Mesendoderm (in vitro differentiated cells): Measurements from ENCODE around the gene SIGLEC11. TPM values are rescaled to one million over a fixed set of nuclear protein-coding genes. Genes with fewer than 3 reads are reported as not detected.
"Not testable (repeated sequence)": the region's sequence is repeated elsewhere in the genome, so short reads cannot be mapped to it uniquely, and the experiment has no call there.

ENCODE experiments used
- DNase-seq: peaks from one replicate; pipeline ENCODE4 v3.0.0; 2013
- H2AK5ac ChIP-seq: 2 replicates; pipeline ENCODE4 v1.6.1; 2013; ENCODE audit warnings: low read length, inconsistent platforms
- H2BK120ac ChIP-seq: 2 replicates; pipeline ENCODE4 v1.6.1; 2013; ENCODE audit warnings: low read depth, mild to moderate bottlenecking, low read length, moderate library complexity, mixed read lengths
- H2BK15ac ChIP-seq: replicated peaks from 2 replicates; pipeline ENCODE4 v1.6.1; 2013; ENCODE audit warnings: low read depth, mild to moderate bottlenecking, moderate library complexity
- H2BK5ac ChIP-seq: 2 replicates; pipeline ENCODE4 v1.6.1; 2013; ENCODE audit warnings: low read length, inconsistent platforms
- H3K18ac ChIP-seq: 2 replicates; pipeline ENCODE4 v1.6.1; 2013; ENCODE audit warnings: mild to moderate bottlenecking, low read length, mixed read lengths
- H3K23ac ChIP-seq: one replicate; pipeline ENCODE4 v1.6.1; 2013; ENCODE audit warnings: low read length
- H3K27ac ChIP-seq: 2 replicates; pipeline ENCODE4 v1.5.1; 2013; ENCODE audit warnings: low read depth, mild to moderate bottlenecking, inconsistent platforms, low read length, moderate library complexity
- H3K27me3 ChIP-seq: 2 replicates; pipeline ENCODE4 v1.6.1; 2013; ENCODE audit warnings: low read length, control low read depth, mild to moderate bottlenecking, inconsistent platforms; ENCODE audit not compliant: insufficient read depth, poor library complexity
- H3K36me3 ChIP-seq: 2 replicates; pipeline ENCODE4 v1.6.1; 2013; ENCODE audit warnings: low read length, inconsistent platforms; ENCODE audit not compliant: control insufficient read depth, insufficient read depth
- H3K4ac ChIP-seq: one replicate; pipeline ENCODE4 v1.6.1; 2013; ENCODE audit warnings: low read depth, mild to moderate bottlenecking, low read length, moderate library complexity
- H3K4me1 ChIP-seq: 2 replicates; pipeline ENCODE4 v1.6.1; 2013; ENCODE audit warnings: low read depth, low read length, inconsistent platforms; ENCODE audit not compliant: control insufficient read depth
- H3K4me2 ChIP-seq: 2 replicates; pipeline ENCODE4 v1.6.1; 2013; ENCODE audit warnings: low read length
- H3K4me3 ChIP-seq: 2 replicates; pipeline ENCODE4 v1.5.1; 2013; ENCODE audit warnings: mild to moderate bottlenecking, low read length
- H3K56ac ChIP-seq: one replicate; pipeline ENCODE4 v1.6.1; 2013; ENCODE audit warnings: low read length
- H3K79me1 ChIP-seq: 2 replicates; pipeline ENCODE4 v1.6.1; 2013; ENCODE audit warnings: low read length, inconsistent platforms
- H3K79me2 ChIP-seq: 2 replicates; pipeline ENCODE4 v1.6.1; 2013; ENCODE audit warnings: mild to moderate bottlenecking, low read length; ENCODE audit not compliant: control insufficient read depth, insufficient read depth
- H3K9ac ChIP-seq: 2 replicates; pipeline ENCODE4 v1.6.1; 2013; ENCODE audit warnings: low read length, inconsistent platforms
- H4K5ac ChIP-seq: one replicate; pipeline ENCODE4 v1.6.1; 2013; ENCODE audit warnings: low read length
- H4K8ac ChIP-seq: one replicate; pipeline ENCODE4 v1.6.1; 2013; ENCODE audit warnings: low read depth, mild to moderate bottlenecking, control low read depth, low read length, moderate library complexity
- WGBS: extraction: QIAGEN DNeasy Blood & Tissue Kit; methylation state at CpG from one replicate; pipeline ENCODE4 v1.1.7; 2013; ENCODE audit warnings: low lambda C conversion rate, missing lambda C conversion rate; ENCODE audit not compliant: insufficient coverage; ENCODE audit errors: extremely low coverage; 5-methylcytosine and 5-hydroxymethylcytosine counted together
- polyA plus RNA-seq, 2 experiments: library from polyadenylated mRNA; stranded (reverse); fragments of 200-250 nt; gene quantifications; one replicate each; pipeline ENCODE4 v1.2.3, GENCODE V29; 2013

The SIGLEC11 gene
- polyA plus RNA-seq (2013, experiment 1 of 2): not detected
- not detected for polyA plus RNA-seq (2013, experiment 2 of 2)

- not testable (repeated sequence) for H3K18ac ChIP-seq, H3K4me3 ChIP-seq, H3K36me3 ChIP-seq, H2BK5ac ChIP-seq, H4K5ac ChIP-seq, H3K27me3 ChIP-seq, H3K4ac ChIP-seq, H2BK120ac ChIP-seq, H3K79me2 ChIP-seq, H3K27ac ChIP-seq, H3K56ac ChIP-seq, DNase-seq, H3K79me1 ChIP-seq, H3K9ac ChIP-seq, H3K4me2 ChIP-seq, H4K8ac ChIP-seq, H3K4me1 ChIP-seq, H2AK5ac ChIP-seq, H3K23ac ChIP-seq, H2BK15ac ChIP-seq
- WGBS: no CpG with 5 or more reads among the region's 10 CpGs
Measured at GRCh38 chr19:49960980-49961379, at the start of gene SIGLEC11. TSS of gene SIGLEC11 (minus strand) at chr19:49961172. CDS start at chr19:49961081, 91 bp downstream.

- peak; percentile 66 for DNase-seq
- Histone ChIP-seq H3K4ac (no peak overlapping the region), H3K79me2 (no peaks in the 10 kb centered on the region), H4K5ac (no peak overlapping the region), H3K4me1 (no peaks in the 10 kb centered on the region), H3K23ac (no peak overlapping the region), H3K79me1 (no peaks in the 10 kb centered on the region), H2BK5ac (no peak overlapping the region), H3K18ac (no peak overlapping the region), H3K9ac (no peak overlapping the region), H3K4me2 (no peak overlapping the region), H2BK120ac (no peak overlapping the region), H3K36me3 (peaks cover 3% of the 10 kb centered on the region), H3K4me3 (no peak overlapping the region), H2AK5ac (no peak overlapping the region), H4K8ac (no peak overlapping the region), H3K27me3 (no peaks in the 10 kb centered on the region), H3K27ac (no peak overlapping the region), H2BK15ac (no peak overlapping the region), H3K56ac (no peak overlapping the region)
- no CpG with 5 or more reads among the region's 10 CpGs for WGBS
Measured at GRCh38 chr19:50008532-50008931, 47.6 kb upstream of the SIGLEC11 start.

GRCh38 chr19:50007947-50008346 is 47.0 kb upstream of the SIGLEC11 start:
- Histone ChIP-seq H3K79me2 (no peaks in the 10 kb centered on the region), H3K36me3 (peaks cover 3% of the 10 kb centered on the region), H2BK5ac (no peak overlapping the region), H3K27ac (no peak overlapping the region), H2AK5ac (no peak overlapping the region), H3K9ac (no peak overlapping the region), H3K4me1 (no peaks in the 10 kb centered on the region), H2BK15ac (no peak overlapping the region), H3K23ac (no peak overlapping the region), H3K4ac (no peak overlapping the region), H4K8ac (no peak overlapping the region), H2BK120ac (no peak overlapping the region), H3K56ac (no peak overlapping the region), H4K5ac (no peak overlapping the region), H3K79me1 (no peaks in the 10 kb centered on the region), H3K27me3 (no peaks in the 10 kb centered on the region), H3K18ac (no peak overlapping the region), H3K4me3 (no peak overlapping the region), H3K4me2 (no peak overlapping the region)
- DNase-seq: no peak
- WGBS: no CpG with 5 or more reads among the region's 2 CpGs

GRCh38 chr19:50007170-50007569 is 46.2 kb upstream of the SIGLEC11 start:
- Histone ChIP-seq H4K8ac (no peak overlapping the region), H3K36me3 (peaks cover 3% of the 10 kb centered on the region), H2BK120ac (no peak overlapping the region), H2BK15ac (no peak overlapping the region), H3K56ac (no peak overlapping the region), H4K5ac (no peak overlapping the region), H3K4me1 (no peaks in the 10 kb centered on the region), H3K27me3 (no peaks in the 10 kb centered on the region), H2BK5ac (no peak overlapping the region), H3K23ac (no peak overlapping the region), H3K4me2 (no peak overlapping the region), H3K4ac (no peak overlapping the region), H3K9ac (no peak overlapping the region), H3K79me1 (no peaks in the 10 kb centered on the region), H3K4me3 (no peak overlapping the region), H2AK5ac (no peak overlapping the region), H3K27ac (no peak overlapping the region), H3K18ac (no peak overlapping the region), H3K79me2 (no peaks in the 10 kb centered on the region)
- no CpG with 5 or more reads among the region's 10 CpGs for WGBS
- DNase-seq: no peak

GRCh38 chr19:50005428-50005827 is 44.5 kb upstream of the SIGLEC11 start:
- no peak for DNase-seq
- Histone ChIP-seq H3K4me3 (no peak overlapping the region), H2AK5ac (no peak overlapping the region), H4K8ac (no peak overlapping the region), H2BK15ac (no peak overlapping the region), H3K4me2 (no peak overlapping the region), H2BK5ac (no peak overlapping the region), H3K18ac (no peak overlapping the region), H3K56ac (no peak overlapping the region), H3K23ac (no peak overlapping the region), H3K4ac (no peak overlapping the region), H3K4me1 (no peaks in the 10 kb centered on the region), H3K9ac (no peak overlapping the region), H2BK120ac (no peak overlapping the region), H4K5ac (no peak overlapping the region), H3K27me3 (no peaks in the 10 kb centered on the region), H3K79me1 (no peaks in the 10 kb centered on the region), H3K36me3 (peaks cover 3% of the 10 kb centered on the region), H3K27ac (no peak overlapping the region), H3K79me2 (no peaks in the 10 kb centered on the region)
- no CpG with 5 or more reads among the region's 12 CpGs for WGBS

GRCh38 chr19:50003810-50004419 is 42.9 kb upstream of the SIGLEC11 start:
- no peak overlapping the region for H3K4me3 ChIP-seq
- WGBS: no CpG with 5 or more reads among the region's 11 CpGs
- DNase-seq: no peak

More at GRCh38 chr19:50003810-50004419, 42.9 kb upstream of the SIGLEC11 start:
- H2BK120ac ChIP-seq: no peak overlapping the region
- no peaks in the 10 kb centered on the region for H3K79me2 ChIP-seq
- no peak overlapping the region for H3K4me2 ChIP-seq
- no peak overlapping the region for H4K8ac ChIP-seq
- H3K4me1 ChIP-seq: no peaks in the 10 kb centered on the region
- no peak overlapping the region for H2BK5ac ChIP-seq
- H3K4ac ChIP-seq: no peak overlapping the region
- H2AK5ac ChIP-seq: no peak overlapping the region
- H3K18ac ChIP-seq: no peak overlapping the region
- H2BK15ac ChIP-seq: no peak overlapping the region
- no peak overlapping the region for H4K5ac ChIP-seq
- H3K79me1 ChIP-seq: no peaks in the 10 kb centered on the region
- no peak overlapping the region for H3K9ac ChIP-seq
- H3K27ac ChIP-seq: no peak overlapping the region
- no peak overlapping the region for H3K23ac ChIP-seq
- H3K27me3 ChIP-seq: no peaks in the 10 kb centered on the region
- no peak overlapping the region for H3K56ac ChIP-seq
- peaks cover 3% of the 10 kb centered on the region for H3K36me3 ChIP-seq
